Measurements from ENCODE around the gene SHROOM3.

Gene SHROOM3

DNA sequence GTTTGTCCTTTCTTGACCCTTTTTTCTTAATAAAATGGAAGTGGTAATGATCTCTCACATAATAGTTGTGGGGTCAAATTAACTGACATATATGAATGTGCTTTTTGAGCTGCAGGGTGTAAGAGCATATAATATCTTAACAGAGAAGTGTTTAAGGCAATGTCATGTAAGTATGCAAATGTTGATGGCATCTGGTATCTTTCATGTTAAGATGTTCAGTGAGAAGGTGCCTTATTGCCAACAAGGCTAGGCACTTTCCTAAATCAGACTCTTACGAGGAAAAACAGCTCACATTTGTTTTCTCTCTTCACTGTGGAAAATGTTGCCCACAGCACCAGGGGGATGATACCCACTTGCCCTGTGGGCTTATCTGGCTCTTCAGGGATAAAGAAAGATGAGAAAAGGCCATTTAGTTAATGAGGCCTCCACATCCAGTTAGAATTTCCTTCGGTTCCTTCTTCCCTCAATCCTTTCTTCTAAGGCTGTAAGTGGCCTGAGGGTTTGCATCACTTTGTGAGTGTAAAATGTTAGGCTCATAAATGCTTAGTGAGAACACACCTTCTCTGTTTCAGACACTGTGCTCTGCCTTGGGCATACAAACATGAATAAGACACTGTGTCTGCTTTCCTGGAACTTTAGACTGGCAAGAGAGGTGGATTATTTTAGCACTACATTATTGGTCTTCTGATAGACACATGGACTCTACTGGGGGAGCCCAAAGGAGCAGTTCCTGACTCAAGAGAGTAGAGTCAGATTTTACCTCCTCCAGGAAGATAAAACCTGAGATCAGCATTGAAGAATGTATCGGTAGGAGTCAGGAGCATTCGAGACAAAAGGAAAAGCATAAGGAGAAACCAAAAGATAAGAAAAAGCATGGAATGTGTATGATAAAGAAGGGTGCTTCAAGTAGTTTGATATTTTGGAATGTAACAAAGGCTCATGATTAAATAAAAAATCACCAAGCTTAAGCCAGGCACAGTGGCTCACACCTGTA, 327.4 kb downstream of the SHROOM3 start:
- ATAC-seq, result no peak

DNA sequence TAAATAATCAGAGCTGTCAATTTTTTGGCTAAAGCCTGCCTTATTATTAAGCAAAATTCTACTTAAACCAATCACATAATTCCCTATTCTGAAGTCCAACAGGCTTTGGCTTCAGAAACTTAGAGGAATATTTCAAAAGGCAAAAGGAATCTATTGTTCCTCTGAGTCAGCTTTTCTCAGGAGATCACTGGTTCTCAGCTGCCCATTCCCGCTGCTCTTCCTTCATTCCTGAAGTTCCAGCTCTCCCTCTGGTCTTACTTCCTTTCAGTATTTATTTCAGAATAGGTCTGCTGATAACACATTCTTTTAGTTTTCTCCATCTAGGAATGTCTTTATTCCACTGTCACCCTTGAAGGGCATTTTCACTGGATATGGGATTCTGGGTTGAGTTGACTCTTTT, 329.2 kb downstream of the SHROOM3 start:
- TF ChIP-seq PPARA (CRISPR knock-in tag; IDR thresholded peaks at IDR 0.05; ENCODE audit: borderline replicate concordance) (no peak), CSDC2 (CRISPR knock-in tag; IDR thresholded peaks at IDR 0.05) (no peak), BACH2 (CRISPR knock-in tag; IDR thresholded peaks at IDR 0.05; ENCODE audit: borderline replicate concordance) (no peak), PATZ1 (CRISPR knock-in tag; IDR thresholded peaks at IDR 0.05; ENCODE audit: borderline replicate concordance) (no peak), TOX (CRISPR knock-in tag; IDR thresholded peaks at IDR 0.05; ENCODE audit: borderline replicate concordance) (no peak), RARB (CRISPR knock-in tag; IDR thresholded peaks at IDR 0.05) (no peak), ZFP3 (CRISPR knock-in tag; IDR thresholded peaks at IDR 0.05) (no peak), SNAI2 (CRISPR knock-in tag; IDR thresholded peaks at IDR 0.05) (no peak), ZNF8 (CRISPR knock-in tag; IDR thresholded peaks at IDR 0.05) (no peak), ISL1 (CRISPR knock-in tag; IDR thresholded peaks at IDR 0.05) (no peak), GLIS3 (CRISPR knock-in tag; IDR thresholded peaks at IDR 0.05) (no peak), ZC3H10 (CRISPR knock-in tag; IDR thresholded peaks at IDR 0.05) (no peak)
- TF ChIP-seq, protein P1, sequence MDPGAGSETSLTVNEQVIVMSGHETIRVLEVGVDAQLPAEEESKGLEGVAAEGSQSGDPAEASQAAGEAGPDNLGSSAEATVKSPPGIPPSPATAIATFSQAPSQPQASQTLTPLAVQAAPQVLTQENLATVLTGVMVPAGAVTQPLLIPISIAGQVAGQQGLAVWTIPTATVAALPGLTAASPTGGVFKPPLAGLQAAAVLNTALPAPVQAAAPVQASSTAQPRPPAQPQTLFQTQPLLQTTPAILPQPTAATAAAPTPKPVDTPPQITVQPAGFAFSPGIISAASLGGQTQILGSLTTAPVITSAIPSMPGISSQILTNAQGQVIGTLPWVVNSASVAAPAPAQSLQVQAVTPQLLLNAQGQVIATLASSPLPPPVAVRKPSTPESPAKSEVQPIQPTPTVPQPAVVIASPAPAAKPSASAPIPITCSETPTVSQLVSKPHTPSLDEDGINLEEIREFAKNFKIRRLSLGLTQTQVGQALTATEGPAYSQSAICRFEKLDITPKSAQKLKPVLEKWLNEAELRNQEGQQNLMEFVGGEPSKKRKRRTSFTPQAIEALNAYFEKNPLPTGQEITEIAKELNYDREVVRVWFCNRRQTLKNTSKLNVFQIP (CRISPR knock-in tag; IDR thresholded peaks at IDR 0.05; ENCODE audit: borderline replicate concordance, low read depth), result no peak
- TF ChIP-seq, protein P2, sequence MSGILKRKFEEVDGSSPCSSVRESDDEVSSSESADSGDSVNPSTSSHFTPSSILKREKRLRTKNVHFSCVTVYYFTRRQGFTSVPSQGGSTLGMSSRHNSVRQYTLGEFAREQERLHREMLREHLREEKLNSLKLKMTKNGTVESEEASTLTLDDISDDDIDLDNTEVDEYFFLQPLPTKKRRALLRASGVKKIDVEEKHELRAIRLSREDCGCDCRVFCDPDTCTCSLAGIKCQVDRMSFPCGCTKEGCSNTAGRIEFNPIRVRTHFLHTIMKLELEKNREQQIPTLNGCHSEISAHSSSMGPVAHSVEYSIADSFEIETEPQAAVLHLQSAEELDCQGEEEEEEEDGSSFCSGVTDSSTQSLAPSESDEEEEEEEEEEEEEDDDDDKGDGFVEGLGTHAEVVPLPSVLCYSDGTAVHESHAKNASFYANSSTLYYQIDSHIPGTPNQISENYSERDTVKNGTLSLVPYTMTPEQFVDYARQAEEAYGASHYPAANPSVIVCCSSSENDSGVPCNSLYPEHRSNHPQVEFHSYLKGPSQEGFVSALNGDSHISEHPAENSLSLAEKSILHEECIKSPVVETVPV (CRISPR knock-in tag; IDR thresholded peaks at IDR 0.05), result no peak
- TF ChIP-seq, protein P3, sequence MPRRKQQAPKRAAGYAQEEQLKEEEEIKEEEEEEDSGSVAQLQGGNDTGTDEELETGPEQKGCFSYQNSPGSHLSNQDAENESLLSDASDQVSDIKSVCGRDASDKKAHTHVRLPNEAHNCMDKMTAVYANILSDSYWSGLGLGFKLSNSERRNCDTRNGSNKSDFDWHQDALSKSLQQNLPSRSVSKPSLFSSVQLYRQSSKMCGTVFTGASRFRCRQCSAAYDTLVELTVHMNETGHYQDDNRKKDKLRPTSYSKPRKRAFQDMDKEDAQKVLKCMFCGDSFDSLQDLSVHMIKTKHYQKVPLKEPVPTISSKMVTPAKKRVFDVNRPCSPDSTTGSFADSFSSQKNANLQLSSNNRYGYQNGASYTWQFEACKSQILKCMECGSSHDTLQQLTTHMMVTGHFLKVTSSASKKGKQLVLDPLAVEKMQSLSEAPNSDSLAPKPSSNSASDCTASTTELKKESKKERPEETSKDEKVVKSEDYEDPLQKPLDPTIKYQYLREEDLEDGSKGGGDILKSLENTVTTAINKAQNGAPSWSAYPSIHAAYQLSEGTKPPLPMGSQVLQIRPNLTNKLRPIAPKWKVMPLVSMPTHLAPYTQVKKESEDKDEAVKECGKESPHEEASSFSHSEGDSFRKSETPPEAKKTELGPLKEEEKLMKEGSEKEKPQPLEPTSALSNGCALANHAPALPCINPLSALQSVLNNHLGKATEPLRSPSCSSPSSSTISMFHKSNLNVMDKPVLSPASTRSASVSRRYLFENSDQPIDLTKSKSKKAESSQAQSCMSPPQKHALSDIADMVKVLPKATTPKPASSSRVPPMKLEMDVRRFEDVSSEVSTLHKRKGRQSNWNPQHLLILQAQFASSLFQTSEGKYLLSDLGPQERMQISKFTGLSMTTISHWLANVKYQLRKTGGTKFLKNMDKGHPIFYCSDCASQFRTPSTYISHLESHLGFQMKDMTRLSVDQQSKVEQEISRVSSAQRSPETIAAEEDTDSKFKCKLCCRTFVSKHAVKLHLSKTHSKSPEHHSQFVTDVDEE (CRISPR knock-in tag; IDR thresholded peaks at IDR 0.05), result no peak
- TF ChIP-seq, protein P4, sequence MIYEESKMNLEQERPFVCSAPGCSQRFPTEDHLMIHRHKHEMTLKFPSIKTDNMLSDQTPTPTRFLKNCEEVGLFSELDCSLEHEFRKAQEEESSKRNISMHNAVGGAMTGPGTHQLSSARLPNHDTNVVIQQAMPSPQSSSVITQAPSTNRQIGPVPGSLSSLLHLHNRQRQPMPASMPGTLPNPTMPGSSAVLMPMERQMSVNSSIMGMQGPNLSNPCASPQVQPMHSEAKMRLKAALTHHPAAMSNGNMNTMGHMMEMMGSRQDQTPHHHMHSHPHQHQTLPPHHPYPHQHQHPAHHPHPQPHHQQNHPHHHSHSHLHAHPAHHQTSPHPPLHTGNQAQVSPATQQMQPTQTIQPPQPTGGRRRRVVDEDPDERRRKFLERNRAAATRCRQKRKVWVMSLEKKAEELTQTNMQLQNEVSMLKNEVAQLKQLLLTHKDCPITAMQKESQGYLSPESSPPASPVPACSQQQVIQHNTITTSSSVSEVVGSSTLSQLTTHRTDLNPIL (CRISPR knock-in tag; IDR thresholded peaks at IDR 0.05; ENCODE audit: low read depth), result no peak
- ATAC-seq, result peak; percentile 82

More for the DNA sequence above, 327.4 kb downstream of the SHROOM3 start:
- no peak for TF ChIP-seq BACH2 (CRISPR knock-in tag; IDR thresholded peaks at IDR 0.05; ENCODE audit: borderline replicate concordance)
- TF ChIP-seq, protein P4 (CRISPR knock-in tag; IDR thresholded peaks at IDR 0.05; ENCODE audit: low read depth), result no peak
- TF ChIP-seq, protein P2 (CRISPR knock-in tag; IDR thresholded peaks at IDR 0.05), result no peak
- TF ChIP-seq, protein P3 (CRISPR knock-in tag; IDR thresholded peaks at IDR 0.05), result no peak
- no peak for TF ChIP-seq ZC3H10 (CRISPR knock-in tag; IDR thresholded peaks at IDR 0.05)
- TF ChIP-seq ZFP3 (CRISPR knock-in tag; IDR thresholded peaks at IDR 0.05), result no peak
- no peak for TF ChIP-seq ZNF8 (CRISPR knock-in tag; IDR thresholded peaks at IDR 0.05)
- no peak for TF ChIP-seq ARNTL (CRISPR knock-in tag; IDR thresholded peaks at IDR 0.05; ENCODE audit: borderline replicate concordance, low read depth)
- TF ChIP-seq CSDC2 (CRISPR knock-in tag; IDR thresholded peaks at IDR 0.05), result no peak
- no peak for TF ChIP-seq PPARA (CRISPR knock-in tag; IDR thresholded peaks at IDR 0.05; ENCODE audit: borderline replicate concordance)
- TF ChIP-seq ZNF70 (CRISPR knock-in tag; IDR thresholded peaks at IDR 0.05), result no peak
